Fibroblast of the conjunctiva (primary cell): Measurements from ENCODE around the gene NARS2.
"Not testable (repeated sequence)": the region's sequence is repeated elsewhere in the genome, so short reads cannot be mapped to it uniquely, and the experiment has no call there.

ENCODE experiments used
- DNase-seq: peaks from one replicate; pipeline ENCODE4 v3.0.0-alpha.2; 2010; ENCODE audit warnings: low read depth

NARS2 gene, protein sequence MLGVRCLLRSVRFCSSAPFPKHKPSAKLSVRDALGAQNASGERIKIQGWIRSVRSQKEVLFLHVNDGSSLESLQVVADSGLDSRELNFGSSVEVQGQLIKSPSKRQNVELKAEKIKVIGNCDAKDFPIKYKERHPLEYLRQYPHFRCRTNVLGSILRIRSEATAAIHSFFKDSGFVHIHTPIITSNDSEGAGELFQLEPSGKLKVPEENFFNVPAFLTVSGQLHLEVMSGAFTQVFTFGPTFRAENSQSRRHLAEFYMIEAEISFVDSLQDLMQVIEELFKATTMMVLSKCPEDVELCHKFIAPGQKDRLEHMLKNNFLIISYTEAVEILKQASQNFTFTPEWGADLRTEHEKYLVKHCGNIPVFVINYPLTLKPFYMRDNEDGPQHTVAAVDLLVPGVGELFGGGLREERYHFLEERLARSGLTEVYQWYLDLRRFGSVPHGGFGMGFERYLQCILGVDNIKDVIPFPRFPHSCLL

GRCh38 chr11:78574386-78575381 lies at the start of gene NARS2:
TSS of gene NARS2 (minus strand) at chr11:78574864. CDS start at chr11:78574488, 376 bp downstream.
- DNase-seq = peak; percentile 95

- DNase-seq = no peak
Measured at GRCh38 chr11:78622666-78623065, 48.0 kb upstream of the NARS2 start.

GRCh38 chr11:78620159-78620558 lies 45.5 kb upstream of the NARS2 start:
- DNase-seq = no peak

DNA sequence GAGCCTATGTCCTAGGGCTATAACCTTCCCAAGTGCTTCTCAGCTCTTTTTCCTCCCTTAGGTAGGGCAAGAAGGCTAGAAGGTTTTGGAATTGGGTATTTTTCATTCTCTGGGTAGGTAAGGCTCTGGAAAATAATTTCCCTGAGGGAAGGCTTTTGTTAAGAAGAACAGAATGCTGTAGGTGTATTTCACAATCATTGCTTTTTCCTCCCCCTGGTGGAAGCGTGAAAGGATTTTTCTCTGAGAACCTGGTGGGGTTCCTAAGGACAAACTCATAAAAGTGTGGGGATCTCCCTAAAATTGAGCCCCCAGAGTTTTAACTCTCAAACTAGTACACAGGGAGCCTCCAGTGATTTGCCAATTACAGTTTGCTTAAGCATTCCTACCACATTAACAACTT lies 41.1 kb upstream of the NARS2 start:
- DNase-seq = no peak

DNA sequence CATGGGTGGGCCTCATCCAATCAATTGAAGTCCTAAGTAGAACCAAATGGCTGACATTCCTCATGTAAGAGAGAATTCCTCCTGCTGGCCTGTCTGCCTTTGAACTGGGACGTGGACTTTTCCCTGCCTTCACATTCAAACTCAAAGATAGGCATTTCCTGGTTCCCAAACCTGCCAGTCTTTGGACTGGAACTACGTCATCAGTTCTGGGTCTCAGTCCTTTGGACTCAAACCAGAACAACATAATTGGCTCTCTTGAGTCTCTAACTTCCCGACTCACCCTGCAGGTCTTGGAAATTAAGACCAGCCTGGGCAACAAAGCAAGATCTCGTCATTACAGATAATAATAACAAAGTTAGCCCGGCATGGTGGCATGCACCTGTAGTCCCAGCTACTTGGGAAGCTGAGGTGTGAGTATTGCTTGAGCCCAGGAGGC lies 38.7 kb upstream of the NARS2 start:
- no peak for DNase-seq

- DNase-seq = no peak
Measured at GRCh38 chr11:78612721-78613377, 38.2 kb upstream of the NARS2 start.

- DNase-seq = not testable (repeated sequence)
Measured at GRCh38 chr11:78609321-78609720, 34.7 kb upstream of the NARS2 start.

- no peak for DNase-seq
Measured at GRCh38 chr11:78607696-78608095, 33.0 kb upstream of the NARS2 start.

- DNase-seq = no peak
Measured at GRCh38 chr11:78606667-78607066, 32.0 kb upstream of the NARS2 start.

DNA sequence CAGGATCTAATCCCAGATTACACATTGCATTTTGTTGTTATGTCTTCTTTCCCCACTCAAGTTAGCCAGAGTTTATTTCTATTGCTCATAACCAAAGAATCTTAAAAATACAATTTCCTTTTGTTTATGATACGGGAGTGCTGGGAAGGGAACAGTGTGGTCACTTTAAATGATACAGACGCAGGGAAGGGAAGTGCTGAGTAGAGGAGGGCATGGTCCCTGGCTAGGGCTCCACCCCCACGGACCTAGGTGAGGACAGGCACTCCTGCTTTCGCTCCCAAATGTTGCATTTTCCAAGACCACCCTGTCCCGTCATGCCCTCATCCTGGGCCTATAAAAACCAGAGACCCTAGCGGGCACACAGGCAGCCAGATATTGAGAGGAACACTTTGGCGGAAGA lies 30.6 kb upstream of the NARS2 start:
- DNase-seq = no peak

GRCh38 chr11:78603792-78604191 lies 29.1 kb upstream of the NARS2 start:
- DNase-seq = no peak

DNA sequence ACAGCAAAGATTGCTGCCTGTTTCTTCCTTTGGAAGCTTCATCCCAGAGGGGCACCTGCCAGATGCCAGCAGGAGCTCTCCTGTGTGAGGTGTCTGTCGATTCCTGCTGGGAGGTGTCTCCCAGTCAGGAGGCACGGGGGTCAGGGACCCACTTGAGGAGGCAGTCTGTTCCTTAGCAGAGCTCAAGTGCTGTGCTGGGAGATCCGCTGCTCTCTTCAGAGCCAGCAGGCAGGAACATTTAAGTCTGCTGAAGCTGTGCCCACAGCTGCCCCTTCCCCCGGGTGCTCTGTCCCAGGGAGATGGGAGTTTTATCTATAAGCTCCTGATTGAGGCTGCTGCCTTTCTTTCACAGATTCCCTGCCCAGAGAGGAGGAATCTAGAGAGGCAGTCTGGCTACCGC lies 28.1 kb upstream of the NARS2 start:
- not testable (repeated sequence) for DNase-seq

GRCh38 chr11:78601066-78601465 lies 26.4 kb upstream of the NARS2 start:
- not testable (repeated sequence) for DNase-seq

- DNase-seq = not testable (repeated sequence)
Measured at GRCh38 chr11:78597579-78597978, 22.9 kb upstream of the NARS2 start.

- DNase-seq = no peak
Measured at GRCh38 chr11:78595436-78596130, 20.9 kb upstream of the NARS2 start.

GRCh38 chr11:78594814-78595213 lies 20.1 kb upstream of the NARS2 start:
- DNase-seq = no peak

GRCh38 chr11:78588517-78588916 lies 13.9 kb upstream of the NARS2 start:
- DNase-seq = no peak

GRCh38 chr11:78587446-78587845 lies 12.8 kb upstream of the NARS2 start:
- no peak for DNase-seq

GRCh38 chr11:78586452-78587046 lies 11.9 kb upstream of the NARS2 start:
- no peak for DNase-seq

- DNase-seq = no peak
Measured at GRCh38 chr11:78583889-78584288, 9.2 kb upstream of the NARS2 start.

DNA sequence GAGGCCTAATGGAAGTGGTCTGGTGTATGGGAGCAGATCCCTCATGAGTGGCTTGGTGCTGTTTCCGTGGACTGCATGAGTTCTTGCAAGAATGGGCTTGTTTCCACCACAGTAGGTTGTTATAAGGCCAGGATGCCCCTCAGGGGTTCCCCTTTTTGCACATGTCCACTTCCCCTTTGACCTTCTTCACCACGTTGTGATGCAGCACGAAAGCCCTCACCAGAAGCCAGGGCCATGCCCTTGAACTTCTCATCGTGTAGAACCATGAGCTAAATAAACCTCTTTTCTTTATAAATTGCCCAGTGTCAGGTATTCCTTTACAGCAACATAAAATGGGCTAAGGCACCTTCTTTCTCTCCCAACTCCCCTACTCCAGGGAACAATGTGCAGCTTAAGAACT lies 2.8 kb upstream of the NARS2 start:
- DNase-seq = no peak
